Ectodermal cell (in vitro differentiated cells): Measurements from ENCODE around the gene CCDC116.
"Not testable (repeated sequence)": the region's sequence is repeated elsewhere in the genome, so short reads cannot be mapped to it uniquely, and the experiment has no call there.

ENCODE experiments used
- H3K27ac ChIP-seq: 2 replicates; pipeline ENCODE4 v1.7.0; 2013; ENCODE audit warnings: mild to moderate bottlenecking, low read depth, low read length; ENCODE audit not compliant: insufficient read depth, poor library complexity, severe bottlenecking
- H3K27me3 ChIP-seq: 2 replicates; pipeline ENCODE4 v1.7.0; 2013; ENCODE audit warnings: mild to moderate bottlenecking, low read length; ENCODE audit not compliant: insufficient read depth, control insufficient read depth, poor library complexity, severe bottlenecking
- H3K36me3 ChIP-seq: one replicate; pipeline ENCODE4 v1.7.0; 2013; ENCODE audit warnings: low read length; ENCODE audit not compliant: control insufficient read depth, insufficient read depth
- H3K4me1 ChIP-seq: one replicate; pipeline ENCODE4 v1.7.0; 2013; ENCODE audit warnings: low read length; ENCODE audit not compliant: control insufficient read depth, insufficient read depth
- H3K4me3 ChIP-seq: 2 replicates; pipeline ENCODE4 v1.7.0; 2013; ENCODE audit warnings: low read depth, low read length, control low read depth; ENCODE audit not compliant: insufficient read depth
- H3K9me3 ChIP-seq: 2 replicates; pipeline ENCODE4 v1.7.0; 2013; ENCODE audit warnings: mild to moderate bottlenecking, low read length, moderate library complexity; ENCODE audit not compliant: control insufficient read depth
- WGBS, 2 experiments: methylation state at CpG; one replicate each; pipeline ENCODE4 v1.1.7; 2013; ENCODE audit warnings: missing lambda C conversion rate in 2 of 2; 5-methylcytosine and 5-hydroxymethylcytosine counted together

CCDC116 gene

DNA sequence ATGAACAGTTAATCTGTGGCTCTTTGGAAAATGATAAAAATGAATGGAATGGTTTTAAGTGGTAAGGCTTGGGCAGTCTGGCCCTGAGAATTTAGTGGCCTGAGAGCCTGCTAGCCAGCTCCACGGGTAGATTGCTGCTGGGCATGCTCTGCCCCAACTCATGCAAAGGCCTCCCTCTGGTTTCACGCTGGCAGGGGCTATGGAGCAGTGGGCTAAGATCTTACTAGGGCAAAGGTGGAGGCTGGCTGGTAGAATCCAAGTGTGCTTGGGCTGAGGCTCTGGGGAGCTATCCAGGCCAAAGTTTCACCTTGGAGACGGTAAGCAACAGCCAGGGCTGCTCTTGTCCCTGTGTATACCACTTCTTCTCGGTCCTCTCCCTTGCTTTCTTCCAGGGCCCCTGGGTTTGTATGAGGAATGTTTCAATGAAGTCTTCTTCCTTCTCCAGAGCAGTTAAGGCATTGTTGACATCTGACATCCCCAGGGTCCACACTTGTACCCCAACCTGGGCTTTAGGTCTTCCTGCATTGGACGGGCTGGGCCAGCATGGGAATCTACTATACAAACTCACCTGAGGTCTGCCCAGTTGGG, 37.6 kb upstream of the CCDC116 start:
- no peak overlapping the region for H3K27ac ChIP-seq
- no peaks in the 10 kb centered on the region for H3K9me3 ChIP-seq
- H3K4me3 ChIP-seq, result no peak overlapping the region
- no peaks in the 10 kb centered on the region for H3K4me1 ChIP-seq
- H3K36me3 ChIP-seq, result peaks cover 24% of the 10 kb centered on the region
- 94% methylated on average over 5 of the region's 5 CpGs for WGBS, 2 experiments
- H3K27me3 ChIP-seq, result no peaks in the 10 kb centered on the region

DNA sequence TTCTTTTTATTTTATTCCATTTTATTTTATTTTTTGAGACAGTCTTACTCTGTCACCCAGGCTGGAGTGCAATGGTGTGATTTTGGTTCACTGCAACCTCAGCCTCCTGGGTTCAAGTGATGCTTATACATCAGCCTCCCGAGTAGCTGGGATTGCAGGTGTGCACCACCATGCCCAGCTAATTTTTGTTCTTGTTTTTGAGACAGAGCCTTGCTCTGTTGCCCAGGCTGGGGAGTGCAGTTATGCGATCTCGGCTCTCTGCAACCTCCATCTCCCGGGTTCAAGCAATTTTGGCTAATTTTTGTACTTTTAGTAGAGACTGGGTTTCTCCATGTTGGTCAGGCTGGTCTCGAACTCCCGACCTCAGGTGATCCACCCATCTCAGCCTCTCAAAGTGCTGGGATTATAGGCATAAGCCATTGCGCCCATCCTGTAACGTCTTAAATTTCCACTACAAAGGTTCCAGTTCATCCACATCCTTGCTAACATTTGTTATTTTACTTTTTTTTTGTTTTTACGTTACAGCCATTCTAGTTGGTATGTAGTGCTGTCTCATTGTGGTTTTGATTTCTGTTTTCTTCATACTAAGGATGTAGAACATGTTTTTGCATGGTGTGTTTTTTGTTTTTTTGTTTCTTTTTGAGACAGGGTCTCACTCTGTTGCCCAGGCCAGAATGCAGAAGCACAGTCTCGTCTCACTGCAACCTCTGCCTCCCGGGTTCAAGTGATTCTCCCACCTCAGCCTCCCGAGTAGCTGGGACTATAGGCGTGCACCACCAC, 36.0 kb upstream of the CCDC116 start:
- peaks cover 24% of the 10 kb centered on the region for H3K36me3 ChIP-seq
- 94 to 97% methylated on average over 12 to 13 of the region's 13 CpGs for WGBS, 2 experiments
- H3K4me1 ChIP-seq, H3K27ac ChIP-seq, H3K9me3 ChIP-seq, H3K4me3 ChIP-seq, H3K27me3 ChIP-seq: not testable (repeated sequence)

GRCh38 chr22:21598302-21598701, 34.3 kb upstream of the CCDC116 start:
- Histone ChIP-seq H3K4me1 (no peaks in the 10 kb centered on the region), H3K36me3 (peaks cover 21% of the 10 kb centered on the region)
- WGBS, 2 experiments, result 85% methylated on average over 2 of the region's 3 CpGs; no CpG with 5 or more reads in 1 of the 2 experiments

GRCh38 chr22:21599053-21599893, 33.3 kb upstream of the CCDC116 start:
- H3K4me3 ChIP-seq, result no peak overlapping the region
- no peak overlapping the region for H3K27ac ChIP-seq
- no peaks in the 10 kb centered on the region for H3K27me3 ChIP-seq
- WGBS, 2 experiments, result 90 to 91% methylated on average over 6 of the region's 6 CpGs
- H3K9me3 ChIP-seq, result no peaks in the 10 kb centered on the region
- H3K36me3 ChIP-seq, result peaks cover 16% of the 10 kb centered on the region
- H3K4me1 ChIP-seq, result no peaks in the 10 kb centered on the region

More at GRCh38 chr22:21598302-21598701, 34.3 kb upstream of the CCDC116 start:
- Histone ChIP-seq H3K27me3 (no peaks in the 10 kb centered on the region), H3K9me3 (no peaks in the 10 kb centered on the region), H3K27ac (no peak overlapping the region), H3K4me3 (no peak overlapping the region)

GRCh38 chr22:21602579-21602978, 30.0 kb upstream of the CCDC116 start:
- Histone ChIP-seq H3K27ac (no peak overlapping the region), H3K4me3 (no peak overlapping the region), H3K4me1 (no peaks in the 10 kb centered on the region), H3K9me3 (no peaks in the 10 kb centered on the region), H3K27me3 (no peaks in the 10 kb centered on the region), H3K36me3 (no peaks in the 10 kb centered on the region)
- WGBS, 2 experiments, result 95% methylated on average over 6 of the region's 6 CpGs

DNA sequence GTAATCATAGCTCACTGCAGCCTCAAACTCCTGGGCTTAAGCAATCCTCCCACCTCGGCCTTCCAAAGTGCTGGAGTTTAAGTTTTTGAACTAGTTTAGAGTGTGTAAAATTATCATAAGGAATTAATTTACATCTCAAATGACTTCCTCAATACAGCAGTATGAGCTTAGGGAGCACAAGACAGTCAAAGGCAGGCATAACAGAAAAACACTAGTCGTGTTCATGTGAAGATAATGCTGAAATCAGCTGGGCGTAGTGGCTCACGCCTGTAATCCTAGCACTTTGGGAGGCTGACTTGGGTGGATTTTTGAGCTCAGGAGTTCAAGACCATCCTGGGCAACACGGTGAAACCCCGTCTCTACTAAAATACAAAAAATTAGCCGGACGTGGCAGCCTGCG, 28.6 kb upstream of the CCDC116 start:
- 89 to 94% methylated on average over 8 to 9 of the region's 9 CpGs for WGBS, 2 experiments
- H3K27me3 ChIP-seq, result no peaks in the 10 kb centered on the region
- H3K9me3 ChIP-seq, result no peaks in the 10 kb centered on the region
- H3K36me3 ChIP-seq, result no peaks in the 10 kb centered on the region
- no peak overlapping the region for H3K27ac ChIP-seq
- H3K4me3 ChIP-seq, result no peak overlapping the region
- H3K4me1 ChIP-seq, result no peaks in the 10 kb centered on the region

GRCh38 chr22:21605887-21606564, 26.5 kb upstream of the CCDC116 start:
- Histone ChIP-seq H3K36me3 (peaks cover 3% of the 10 kb centered on the region), H3K27me3 (no peaks in the 10 kb centered on the region), H3K4me3 (no peak overlapping the region), H3K27ac (no peak overlapping the region), H3K9me3 (no peaks in the 10 kb centered on the region), H3K4me1 (no peaks in the 10 kb centered on the region)
- 95 to 97% methylated on average over 7 of the region's 7 CpGs for WGBS, 2 experiments

GRCh38 chr22:21606775-21607174, 25.8 kb upstream of the CCDC116 start:
- H3K36me3 ChIP-seq, result peaks cover 10% of the 10 kb centered on the region
- no peaks in the 10 kb centered on the region for H3K9me3 ChIP-seq
- 95 to 98% methylated on average over 8 of the region's 8 CpGs for WGBS, 2 experiments
- H3K4me1 ChIP-seq, result no peaks in the 10 kb centered on the region
- H3K27me3 ChIP-seq, result no peaks in the 10 kb centered on the region
- H3K4me3 ChIP-seq, result no peak overlapping the region
- no peak overlapping the region for H3K27ac ChIP-seq

DNA sequence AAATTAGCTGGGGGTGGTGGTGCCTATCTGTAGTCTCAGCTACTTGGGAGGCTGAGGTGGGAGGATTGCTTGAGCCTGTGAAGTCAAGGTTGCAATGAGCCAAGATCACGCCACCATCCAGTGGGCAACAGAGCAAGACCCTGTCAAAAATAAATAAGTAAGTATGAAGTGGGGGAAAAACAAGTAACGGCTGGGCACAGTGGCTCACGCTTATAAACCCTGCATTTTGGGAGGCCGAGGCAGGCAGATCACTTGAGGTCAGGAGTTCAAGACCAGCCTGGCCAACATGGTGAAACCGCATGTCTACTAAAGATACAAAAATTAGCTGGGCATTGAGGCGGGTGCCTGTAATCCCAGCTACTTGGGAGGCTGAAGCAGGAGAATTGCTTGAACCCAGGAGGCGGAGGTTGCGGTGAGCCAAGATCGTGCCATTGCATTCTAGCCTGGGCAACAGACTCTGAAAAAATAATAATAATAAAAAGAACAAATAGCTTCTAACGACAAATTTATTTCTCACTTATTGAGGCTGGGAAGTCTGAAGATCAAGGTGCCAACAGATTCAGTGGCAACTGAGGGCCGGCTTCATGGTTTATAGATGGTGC, 22.9 kb upstream of the CCDC116 start:
- H3K27me3 ChIP-seq, H3K4me1 ChIP-seq, H3K27ac ChIP-seq, H3K4me3 ChIP-seq, H3K9me3 ChIP-seq: not testable (repeated sequence)
- H3K36me3 ChIP-seq, result peaks cover 25% of the 10 kb centered on the region
- WGBS, 2 experiments, result 94% methylated on average over 11 of the region's 11 CpGs
